Measurements from ENCODE around the gene LHFPL6. TPM values are rescaled to one million over a fixed set of nuclear protein-coding genes. Genes with fewer than 3 reads are reported as not detected.

The LHFPL6 gene
- total and polyA plus RNA-seq, 9 of the 15 experiments (the other 6 are each of a cell fraction or from before 2014, with no cell fraction given): 0.18 TPM; not detected in 8

GRCh38 chr13:39405107-39405506, 197.9 kb downstream of the LHFPL6 start:
- Histone ChIP-seq H3K36me3 (ENCODE audit: control insufficient read depth, insufficient read depth, low read length) (no peaks in the 10 kb centered on the region), H3K27ac (ENCODE audit: extremely low read depth, low read depth, low read length) (no peak overlapping the region), H4K20me1 (replicated peaks; ENCODE audit: control insufficient read depth, insufficient read depth, low read length) (no peaks in the 10 kb centered on the region), H3K4me2 (ENCODE audit: insufficient read depth, low read length) (no peak overlapping the region), H3K9me1 (ENCODE audit: control insufficient read depth, insufficient read depth, low read length) (no peaks in the 10 kb centered on the region), H3K9ac (ENCODE audit: insufficient read depth in 1 of 2, low read depth in 2 of 2, low read length in 2 of 2) (no peak overlapping the region), H3K79me2 (ENCODE audit: control insufficient read depth, insufficient read depth, low read length) (no peaks in the 10 kb centered on the region), H3K9me3 (replicated peaks; ENCODE audit: control insufficient read depth, insufficient read depth, low read depth, low read length) (no peaks in the 10 kb centered on the region), H3K4me3 (no peak overlapping the region), H3K27me3 (ENCODE audit: control insufficient read depth in 2 of 2, insufficient read depth in 2 of 2, low read length in 2 of 2) (no peaks in the 10 kb centered on the region), H3K4me1 (replicated peaks in 1 of 2; ENCODE audit: control insufficient read depth in 2 of 2, insufficient read depth in 2 of 2, low read length in 2 of 2) (no peaks in the 10 kb centered on the region), H2AFZ (ENCODE audit: low read depth, low read length) (no peak overlapping the region)
- ChIA-PET CTCF (ENCODE audit: low intra/inter-chr PET ratio) (no interaction called here), POLR2A (no interaction called here)
- no peak for ATAC-seq
- no peak for FAIRE-seq
- in situ Hi-C loops (cut with MboI): no loop called here
- no peak for DNase-seq (ENCODE audit: extremely low read depth in 1 of 4, low spot score in 3 of 4)
- intact Hi-C loops (cut with micrococcal nuclease): no loop called here
- TF ChIP-seq CSDE1 (IDR thresholded peaks at IDR 0.05) (no peak), TAF9B (IDR thresholded peaks at IDR 0.05; ENCODE audit: partially characterized antibody) (no peak), CEBPB (tag; IDR thresholded peaks at IDR 0.05) (no peak), ZNF212 (CRISPR knock-in tag; IDR thresholded peaks at IDR 0.05) (no peak), ZNF347 (CRISPR knock-in tag; IDR thresholded peaks at IDR 0.05; ENCODE audit: low read depth) (no peak), RAD51 (IDR thresholded peaks at IDR 0.05; ENCODE audit: borderline replicate concordance, low read depth) (no peak), GTF2E2 (tag; IDR thresholded peaks at IDR 0.05) (no peak), STAG1 (CRISPR knock-in tag; IDR thresholded peaks at IDR 0.05; ENCODE audit: borderline replicate concordance) (no peak), PHB2 (IDR thresholded peaks at IDR 0.05; ENCODE audit: low read depth) (no peak), NCOA6 (IDR thresholded peaks at IDR 0.05) (no peak), ZBTB8A (IDR thresholded peaks at IDR 0.05; ENCODE audit: partially characterized antibody) (no peak), CBX5 (IDR thresholded peaks at IDR 0.05; ENCODE audit: borderline replicate concordance, low read depth) (no peak), ARID1B (IDR thresholded peaks at IDR 0.05) (no peak), MITF (IDR thresholded peaks at IDR 0.05) (no peak)
- TF ChIP-seq, protein P1, sequence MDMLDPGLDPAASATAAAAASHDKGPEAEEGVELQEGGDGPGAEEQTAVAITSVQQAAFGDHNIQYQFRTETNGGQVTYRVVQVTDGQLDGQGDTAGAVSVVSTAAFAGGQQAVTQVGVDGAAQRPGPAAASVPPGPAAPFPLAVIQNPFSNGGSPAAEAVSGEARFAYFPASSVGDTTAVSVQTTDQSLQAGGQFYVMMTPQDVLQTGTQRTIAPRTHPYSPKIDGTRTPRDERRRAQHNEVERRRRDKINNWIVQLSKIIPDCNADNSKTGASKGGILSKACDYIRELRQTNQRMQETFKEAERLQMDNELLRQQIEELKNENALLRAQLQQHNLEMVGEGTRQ (CRISPR knock-in tag; IDR thresholded peaks at IDR 0.05): no peak
- no TSS peak for BruUV-seq (replicated peaks)
- 0% methylated on average over 2 of the region's 2 CpGs for WGBS (ENCODE audit: insufficient coverage, low coverage, missing lambda C conversion rate)
